ENCODE data around the gene PARP3. TPM values are rescaled to one million over a fixed set of nuclear protein-coding genes. Genes with fewer than 3 reads are reported as not detected.

The PARP3 gene
- total and polyA plus RNA-seq, 2 of the 8 experiments (the other 6 are each of a cell fraction or from before 2014, with no cell fraction given): 1.3 to 1.6 TPM

DNA sequence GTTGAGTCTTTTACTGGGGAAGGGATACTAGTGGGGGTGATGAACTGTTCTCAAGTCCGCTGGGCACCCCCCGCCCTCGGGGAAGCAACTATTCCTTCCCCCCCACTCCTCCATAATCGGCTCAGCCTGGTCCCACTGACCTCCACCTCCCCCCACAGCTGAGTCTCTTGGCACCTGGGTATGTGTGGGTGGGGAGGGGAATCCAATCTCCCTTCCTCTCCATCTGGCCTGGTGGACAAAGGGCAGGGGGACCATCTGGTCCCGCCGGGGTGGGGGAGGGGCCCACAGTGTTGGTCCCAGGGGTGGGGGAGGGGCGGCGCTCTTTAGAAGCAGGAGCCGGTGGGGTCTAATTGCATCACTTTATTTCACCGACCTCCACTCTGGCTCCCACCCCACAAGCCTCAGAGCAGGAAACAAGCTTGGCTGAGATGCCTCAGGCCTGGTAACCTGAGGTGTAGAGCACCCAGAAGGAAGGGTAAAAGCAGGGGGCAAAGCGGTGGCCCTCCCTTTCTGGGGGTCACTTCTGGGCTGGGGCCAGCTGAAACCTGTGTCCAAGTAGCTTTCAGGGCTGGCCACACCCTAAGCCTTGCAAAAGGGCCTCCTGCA lies 26.1 kb downstream of the PARP3 start (continued):
- no peak for TF ChIP-seq CTBP2 (IDR thresholded peaks at IDR 0.05; ENCODE audit: borderline replicate concordance, insufficient read depth, insufficient read length, low read length)
- TF ChIP-seq TCF12 (IDR thresholded peaks at IDR 0.05; ENCODE audit: low read depth, low read length): peak; percentile 90; the same call in 1 of the 2 replicates
- no peak for TF ChIP-seq TEAD4 (IDR thresholded peaks at IDR 0.05; ENCODE audit: low read depth, low read length)
- TF ChIP-seq CREB1 (IDR thresholded peaks at IDR 0.05): no peak
- no peak for TF ChIP-seq SP2 (IDR thresholded peaks at IDR 0.05; ENCODE audit: low read length)
- TF ChIP-seq SP4 (IDR thresholded peaks at IDR 0.05; ENCODE audit: low read length): no peak
- TF ChIP-seq CBX8 (IDR thresholded peaks at IDR 0.05; ENCODE audit: borderline replicate concordance, low read depth, low read length): no peak
- TF ChIP-seq, protein P1, sequence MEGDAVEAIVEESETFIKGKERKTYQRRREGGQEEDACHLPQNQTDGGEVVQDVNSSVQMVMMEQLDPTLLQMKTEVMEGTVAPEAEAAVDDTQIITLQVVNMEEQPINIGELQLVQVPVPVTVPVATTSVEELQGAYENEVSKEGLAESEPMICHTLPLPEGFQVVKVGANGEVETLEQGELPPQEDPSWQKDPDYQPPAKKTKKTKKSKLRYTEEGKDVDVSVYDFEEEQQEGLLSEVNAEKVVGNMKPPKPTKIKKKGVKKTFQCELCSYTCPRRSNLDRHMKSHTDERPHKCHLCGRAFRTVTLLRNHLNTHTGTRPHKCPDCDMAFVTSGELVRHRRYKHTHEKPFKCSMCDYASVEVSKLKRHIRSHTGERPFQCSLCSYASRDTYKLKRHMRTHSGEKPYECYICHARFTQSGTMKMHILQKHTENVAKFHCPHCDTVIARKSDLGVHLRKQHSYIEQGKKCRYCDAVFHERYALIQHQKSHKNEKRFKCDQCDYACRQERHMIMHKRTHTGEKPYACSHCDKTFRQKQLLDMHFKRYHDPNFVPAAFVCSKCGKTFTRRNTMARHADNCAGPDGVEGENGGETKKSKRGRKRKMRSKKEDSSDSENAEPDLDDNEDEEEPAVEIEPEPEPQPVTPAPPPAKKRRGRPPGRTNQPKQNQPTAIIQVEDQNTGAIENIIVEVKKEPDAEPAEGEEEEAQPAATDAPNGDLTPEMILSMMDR (IDR thresholded peaks at IDR 0.05; ENCODE audit: control extremely low read depth in 1 of 3, insufficient read depth in 1 of 3, low read depth in 1 of 3, low read length in 3 of 3): no peak
- no peak for TF ChIP-seq SAP30 (IDR thresholded peaks at IDR 0.05; ENCODE audit: insufficient read depth, insufficient replicate concordance, low read length)
